SU-DHL-6 (cell line): ENCODE data around the gene NEB.

ENCODE experiments used
- H2AFZ ChIP-seq: fragments of 200-600 bp; sonication (generic); 2 replicates; pipeline ENCODE4 v1.6.1; 2014; ENCODE audit warnings: low read depth, mild to moderate bottlenecking, moderate library complexity, mixed read lengths, antibody characterized with exemption, low read length; ENCODE audit not compliant: severe bottlenecking
- H3F3A ChIP-seq: fragments of 200-600 bp; shearing (Covaris generic); 2 replicates; pipeline ENCODE4 v1.6.0; 2016; ENCODE audit warnings: antibody characterized with exemption, mild to moderate bottlenecking; ENCODE audit not compliant: insufficient read depth
- H3K27ac ChIP-seq: fragments of 200-600 bp; sonication (generic); 2 replicates; pipeline ENCODE4 v1.5.1; 2016; ENCODE audit warnings: low read depth, mild to moderate bottlenecking, low read length, moderate library complexity, mixed read lengths
- H3K27me3 ChIP-seq: fragments of 200-600 bp; sonication (generic), shearing (Covaris generic); 2 replicates; pipeline ENCODE4 v1.6.0; 2014; ENCODE audit warnings: mild to moderate bottlenecking, low read length
- H3K36me3 ChIP-seq: fragments of 200-600 bp; sonication (generic); 2 replicates; pipeline ENCODE4 v1.6.1; 2014; ENCODE audit warnings: mild to moderate bottlenecking, low read length, mixed read lengths
- H3K4me2 ChIP-seq: fragments of 300-600, 200-600 bp; shearing (Covaris generic), sonication (generic); 2 replicates; pipeline ENCODE4 v1.6.0; 2014; ENCODE audit warnings: low read length, low read depth, mild to moderate bottlenecking; ENCODE audit not compliant: poor library complexity, severe bottlenecking
- H3K4me3 ChIP-seq: fragments of 200-600 bp; sonication (generic); 2 replicates; pipeline ENCODE4 v1.5.1; 2014; ENCODE audit warnings: antibody characterized with exemption, low read length, mild to moderate bottlenecking, mixed read lengths; ENCODE audit not compliant: insufficient read depth, poor library complexity, severe bottlenecking
- H3K79me2 ChIP-seq: fragments of 200-600 bp; sonication (generic); 2 replicates; pipeline ENCODE4 v1.6.1; 2014; ENCODE audit warnings: mild to moderate bottlenecking, low read length, moderate library complexity; ENCODE audit not compliant: insufficient read depth
- H3K9ac ChIP-seq: fragments of 200-600 bp; sonication (generic); 2 replicates; pipeline ENCODE4 v1.7.0; 2014; ENCODE audit warnings: mild to moderate bottlenecking, low read length
- H3K9me2 ChIP-seq: fragments of 200-600 bp; sonication (generic); replicated peaks from 2 replicates; pipeline ENCODE4 v1.6.1; 2014; ENCODE audit warnings: low read length; ENCODE audit not compliant: insufficient read depth
- H3K9me3 ChIP-seq: fragments of 200-600 bp; sonication (generic); 2 replicates; pipeline ENCODE4 v1.6.1; 2014; ENCODE audit warnings: low read length, mixed read lengths; ENCODE audit not compliant: insufficient read depth
- H4K20me1 ChIP-seq: fragments of 200-600 bp; sonication (generic); 2 replicates; pipeline ENCODE4 v1.6.1; 2014; ENCODE audit warnings: low read depth, mild to moderate bottlenecking, antibody characterized with exemption, low read length, moderate library complexity, mixed read lengths
- CTCF ChIP-seq: fragments of 200-600 bp; sonication (generic); IDR thresholded peaks from one replicate; pipeline ENCODE4 v1.5.1; 2017; ENCODE audit warnings: antibody characterized with exemption, mild to moderate bottlenecking, low read length, moderate library complexity; ENCODE audit not compliant: insufficient read depth, poor library complexity, severe bottlenecking
- EZH2phosphoT487 ChIP-seq: fragments of 200-600 bp; sonication (generic), shearing (Covaris generic); conservative IDR thresholded peaks from 2 replicates; pipeline ENCODE4 v1.6.1; 2018; ENCODE audit warnings: mild to moderate bottlenecking, antibody characterized with exemption, low read length, moderate library complexity, mixed read lengths

The NEB gene

GRCh38 chr2:151721161-151721560 is 13.1 kb downstream of the NEB start:
- Histone ChIP-seq H3K36me3 (no peaks in the 10 kb centered on the region), H3F3A (no peaks in the 10 kb centered on the region), H3K9me2 (no peaks in the 10 kb centered on the region), H3K4me2 (no peak overlapping the region), H3K79me2 (no peaks in the 10 kb centered on the region), H3K9ac (no peak overlapping the region), H4K20me1 (no peaks in the 10 kb centered on the region), H2AFZ (no peak overlapping the region), H3K9me3 (no peaks in the 10 kb centered on the region), H3K27me3 (no peaks in the 10 kb centered on the region), H3K4me3 (no peak overlapping the region), H3K27ac (no peak overlapping the region)
- TF ChIP-seq CTCF = no peak
- TF ChIP-seq EZH2phosphoT487 = no peak

GRCh38 chr2:151720521-151720920 is 13.8 kb downstream of the NEB start:
- TF ChIP-seq EZH2phosphoT487 = no peak
- TF ChIP-seq CTCF = no peak
- Histone ChIP-seq H3K9ac (no peak overlapping the region), H3K4me2 (no peak overlapping the region), H2AFZ (no peak overlapping the region), H3K9me3 (no peaks in the 10 kb centered on the region), H4K20me1 (no peaks in the 10 kb centered on the region), H3K27ac (no peak overlapping the region), H3K4me3 (no peak overlapping the region), H3K27me3 (no peaks in the 10 kb centered on the region), H3K9me2 (no peaks in the 10 kb centered on the region), H3F3A (no peaks in the 10 kb centered on the region), H3K36me3 (no peaks in the 10 kb centered on the region), H3K79me2 (no peaks in the 10 kb centered on the region)

- TF ChIP-seq EZH2phosphoT487 = no peak
- TF ChIP-seq CTCF = no peak
- H2AFZ ChIP-seq = no peak overlapping the region
These were observed 15.5 kb downstream of the NEB start for GRCh38 chr2:151718796-151719195.

GRCh38 chr2:151718247-151718646 is 16.0 kb downstream of the NEB start:
- TF ChIP-seq CTCF (no peak), EZH2phosphoT487 (no peak)

More at GRCh38 chr2:151718796-151719195, 15.5 kb downstream of the NEB start:
- Histone ChIP-seq H3K36me3 (no peaks in the 10 kb centered on the region), H3F3A (no peaks in the 10 kb centered on the region), H3K27me3 (no peaks in the 10 kb centered on the region), H3K9ac (no peak overlapping the region), H3K4me2 (no peak overlapping the region), H4K20me1 (no peaks in the 10 kb centered on the region), H3K9me3 (no peaks in the 10 kb centered on the region), H3K79me2 (no peaks in the 10 kb centered on the region), H3K27ac (no peak overlapping the region), H3K4me3 (no peak overlapping the region), H3K9me2 (no peaks in the 10 kb centered on the region)

More at GRCh38 chr2:151718247-151718646, 16.0 kb downstream of the NEB start:
- Histone ChIP-seq H3K9me3 (no peaks in the 10 kb centered on the region), H4K20me1 (no peaks in the 10 kb centered on the region), H3K27ac (no peak overlapping the region), H2AFZ (no peak overlapping the region), H3K9ac (no peak overlapping the region), H3F3A (no peaks in the 10 kb centered on the region), H3K36me3 (no peaks in the 10 kb centered on the region), H3K4me3 (no peak overlapping the region), H3K9me2 (no peaks in the 10 kb centered on the region), H3K79me2 (no peaks in the 10 kb centered on the region), H3K27me3 (no peaks in the 10 kb centered on the region), H3K4me2 (no peak overlapping the region)
